Measurements from ENCODE around the gene CLEC4C. TPM values are rescaled to one million over a fixed set of nuclear protein-coding genes. Genes with fewer than 3 reads are reported as not detected.

The CLEC4C gene
- total and polyA plus RNA-seq, 2 of the 4 experiments (the other 2 are of a cell fraction), result not detected

DNA sequence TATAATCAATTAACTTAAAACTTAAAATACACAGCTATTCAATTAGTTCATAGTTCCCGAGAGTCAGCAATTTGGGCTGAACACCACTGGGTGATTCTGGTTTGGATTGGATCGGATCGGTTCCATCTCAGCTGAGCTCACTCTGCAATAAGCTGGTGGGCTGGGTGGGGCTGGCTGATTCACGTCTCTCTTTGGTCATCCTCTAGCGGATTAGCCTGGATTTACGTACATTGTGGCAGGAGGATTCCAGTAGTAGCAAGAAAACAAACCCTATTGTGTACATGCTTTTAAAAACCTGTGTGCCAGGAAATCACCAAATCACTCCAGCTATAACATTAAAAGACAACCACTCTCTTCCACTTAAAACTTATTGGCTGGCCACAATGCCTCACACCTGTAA lies 3.2 kb upstream of the CLEC4C start:
- ChIA-PET POLR2A (ENCODE audit: unreplicated experiment) (no interaction called here), CTCF (no interaction called here)
- no peak overlapping the region for H3K27ac ChIP-seq (ENCODE audit: insufficient read depth, low read length)
- H3K27me3 ChIP-seq (ENCODE audit: control insufficient read depth, insufficient read depth, low read length), result no peaks in the 10 kb centered on the region
- ATAC-seq (ENCODE audit: low read depth) (no peak), DNase-seq (no peak)
- H3K18ac ChIP-seq (ENCODE audit: low read depth, low read length), result no peak overlapping the region
- H2BK5ac ChIP-seq (ENCODE audit: low read depth, low read length, poor library complexity, severe bottlenecking), result no peak overlapping the region
- H4K91ac ChIP-seq (ENCODE audit: insufficient read depth, low read depth, low read length), result no peak overlapping the region
- no TSS peak for BruUV-seq (replicated peaks)
- peaks cover 9% of the 10 kb centered on the region for H3K9me3 ChIP-seq (ENCODE audit: control insufficient read depth, insufficient read depth, low read length)
- H3K9ac ChIP-seq (ENCODE audit: low read depth, low read length), result no peak overlapping the region
- no peaks in the 10 kb centered on the region for H3K79me1 ChIP-seq (ENCODE audit: low read depth in 1 of 2, low read length in 2 of 2)
- H3K4me2 ChIP-seq (ENCODE audit: low read depth, low read length), result no peak overlapping the region
- H4K5ac ChIP-seq (ENCODE audit: low read depth, low read length), result no peak overlapping the region
- H3K4me1 ChIP-seq (ENCODE audit: control insufficient read depth, insufficient read depth, low read length), result no peaks in the 10 kb centered on the region
- intact Hi-C loops (cut with micrococcal nuclease) (no loop called here), dilution Hi-C loops (cut with HindIII; ENCODE audit: low sequenced_read_pairs, unreplicated experiment) (no loop called here), in situ Hi-C loops (cut with MboI; ENCODE audit: low sequenced_read_pairs) (no loop called here)
- H3K9me1 ChIP-seq (ENCODE audit: insufficient read depth, low read length), result no peaks in the 10 kb centered on the region
- H2BK120ac ChIP-seq (ENCODE audit: low read depth, low read length), result no peak overlapping the region
- no peak overlapping the region for H4K8ac ChIP-seq (ENCODE audit: low read depth in 2 of 2, low read length in 2 of 2)
- H3K56ac ChIP-seq (ENCODE audit: extremely low read depth, insufficient read depth, low read length), result no peak overlapping the region
- no peak overlapping the region for H2AK9ac ChIP-seq (replicated peaks; ENCODE audit: low read depth, low read length, poor library complexity)
- H3K23ac ChIP-seq (ENCODE audit: low read depth, low read length), result no peak overlapping the region
- no peak overlapping the region for H2AFZ ChIP-seq (replicated peaks; ENCODE audit: low read length, poor library complexity)
- H2AK5ac ChIP-seq (ENCODE audit: low read depth, low read length), result no peak overlapping the region
- H3K4me3 ChIP-seq (ENCODE audit: insufficient read depth, low read depth, low read length), result no peak overlapping the region
- WGBS, 2 experiments (ENCODE audit: extremely low coverage in 2 of 2, insufficient read length in 1 of 2), result 80% methylated on average over 1 of the region's 6 CpGs; no CpG with 5 or more reads in 1 of the 2 experiments
- H3K36me3 ChIP-seq (ENCODE audit: control insufficient read depth, insufficient read depth, low read length), result no peaks in the 10 kb centered on the region
- H2BK20ac ChIP-seq (ENCODE audit: low read depth, low read length), result no peak overlapping the region
- no peak overlapping the region for H3K4ac ChIP-seq (ENCODE audit: low read depth, low read length)
- no peaks in the 10 kb centered on the region for H4K20me1 ChIP-seq (ENCODE audit: insufficient read depth, low read length)
- no peak overlapping the region for H2BK15ac ChIP-seq (ENCODE audit: low read depth, low read length)
- H3K14ac ChIP-seq (replicated peaks; ENCODE audit: low read depth, low read length), result no peak overlapping the region
- no peak for TF ChIP-seq RAD21 (IDR thresholded peaks at IDR 0.05; ENCODE audit: low read length)
- TF ChIP-seq MAZ (IDR thresholded peaks at IDR 0.05; ENCODE audit: borderline replicate concordance, low read depth, low read length), result no peak

All from IMR-90 (cell line).